HG02588 (cell line): ENCODE measurements around the gene ABCA2.

Source experiments
- ATAC-seq: cut with Tn5 transposase; IDR thresholded peaks from one replicate; pipeline ENCODE4 v1.9.1; 2021; ENCODE audit warnings: mild to moderate bottlenecking, moderate library complexity; ENCODE audit not compliant: unreplicated experiment

Gene ABCA2

GRCh38 chr9:136982232-136983051 is 45.6 kb downstream of the ABCA2 start, which contains the start of gene LCNL1:
Gene LCNL1 (plus strand): TSS chr9:136982993. CDS start chr9:136983587, 594 bp downstream.
- no peak for ATAC-seq

GRCh38 chr9:136981588-136982231 is 46.3 kb downstream of the ABCA2 start:
- no peak for ATAC-seq

GRCh38 chr9:136980669-136981478 is 47.2 kb downstream of the ABCA2 start:
- ATAC-seq: no peak

GRCh38 chr9:136979769-136980587 is 48.1 kb downstream of the ABCA2 start:
- no peak for ATAC-seq

GRCh38 chr9:136978865-136979544 is 49.0 kb downstream of the ABCA2 start:
- ATAC-seq: no peak

- ATAC-seq: no peak
Measured at GRCh38 chr9:136978073-136978864, 49.8 kb downstream of the ABCA2 start.

GRCh38 chr9:136977649-136978072 is 50.4 kb downstream of the ABCA2 start:
- ATAC-seq: no peak

GRCh38 chr9:136977223-136977622 is 50.8 kb downstream of the ABCA2 start, which contains the start of gene PTGDS:
Gene PTGDS (plus strand): TSS chr9:136977504. CDS start chr9:136977579, 75 bp downstream.
- no peak for ATAC-seq

GRCh38 chr9:136975644-136976043 is 52.4 kb downstream of the ABCA2 start:
- no peak for ATAC-seq

GRCh38 chr9:136974817-136975535 is 53.1 kb downstream of the ABCA2 start:
- no peak for ATAC-seq

GRCh38 chr9:136973618-136974617 is 54.1 kb downstream of the ABCA2 start:
- no peak for ATAC-seq

GRCh38 chr9:136972743-136973142 is 55.3 kb downstream of the ABCA2 start:
- ATAC-seq: no peak

GRCh38 chr9:136972335-136972734 is 55.7 kb downstream of the ABCA2 start:
- no peak for ATAC-seq

GRCh38 chr9:136971746-136972145 is 56.3 kb downstream of the ABCA2 start:
- ATAC-seq: no peak

- no peak for ATAC-seq
Measured at GRCh38 chr9:136970361-136970760, 57.7 kb downstream of the ABCA2 start.

GRCh38 chr9:136969774-136970173 is 58.3 kb downstream of the ABCA2 start:
- no peak for ATAC-seq

- ATAC-seq: no peak
Measured at GRCh38 chr9:136969150-136969549, 58.9 kb downstream of the ABCA2 start.
